Measurements from ENCODE around the gene GAK. TPM values are rescaled to one million over a fixed set of nuclear protein-coding genes. Genes with fewer than 3 reads are reported as not detected.

The GAK gene
- total and polyA plus RNA-seq, 2 of the 4 experiments (the other 2 are of a cell fraction): 45.1 to 133 TPM

- Histone ChIP-seq H3K9me3 (ENCODE audit: control insufficient read depth, insufficient read depth, low read length) (no peaks in the 10 kb centered on the region), H3K9me1 (ENCODE audit: insufficient read depth, low read length) (no peaks in the 10 kb centered on the region), H3K56ac (ENCODE audit: extremely low read depth, insufficient read depth, low read length) (no peak overlapping the region), H3K4me3 (ENCODE audit: insufficient read depth, low read depth, low read length) (no peak overlapping the region), H3K23ac (ENCODE audit: low read depth, low read length) (no peak overlapping the region), H2BK15ac (ENCODE audit: low read depth, low read length) (no peak overlapping the region), H4K8ac (ENCODE audit: low read depth in 2 of 2, low read length in 2 of 2) (no peak overlapping the region), H3K36me3 (ENCODE audit: control insufficient read depth, insufficient read depth, low read length) (peaks cover 37% of the 10 kb centered on the region), H2AFZ (replicated peaks; ENCODE audit: low read length, poor library complexity) (no peak overlapping the region), H2AK5ac (ENCODE audit: low read depth, low read length) (no peak overlapping the region), H3K79me1 (ENCODE audit: low read depth in 1 of 2, low read length in 2 of 2) (no peaks in the 10 kb centered on the region), H2BK5ac (ENCODE audit: low read depth, low read length, poor library complexity, severe bottlenecking) (no peak overlapping the region), H3K4me2 (ENCODE audit: low read depth, low read length) (no peak overlapping the region), H2AK9ac (replicated peaks; ENCODE audit: low read depth, low read length, poor library complexity) (no peak overlapping the region), H3K27me3 (ENCODE audit: control insufficient read depth, insufficient read depth, low read length) (no peaks in the 10 kb centered on the region), H4K91ac (ENCODE audit: insufficient read depth, low read depth, low read length) (no peak overlapping the region), H3K27ac (ENCODE audit: insufficient read depth, low read length) (no peak overlapping the region), H2BK120ac (ENCODE audit: low read depth, low read length) (no peak overlapping the region), H3K14ac (replicated peaks; ENCODE audit: low read depth, low read length) (no peak overlapping the region), H4K20me1 (ENCODE audit: insufficient read depth, low read length) (no peaks in the 10 kb centered on the region; the same call in 1 of the 2 replicates), H2BK20ac (ENCODE audit: low read depth, low read length) (no peak overlapping the region), H4K5ac (ENCODE audit: low read depth, low read length) (no peak overlapping the region), H3K4ac (ENCODE audit: low read depth, low read length) (no peak overlapping the region), H3K18ac (ENCODE audit: low read depth, low read length) (no peak overlapping the region), H3K4me1 (ENCODE audit: control insufficient read depth, insufficient read depth, low read length) (peaks cover 8% of the 10 kb centered on the region; the same call in 1 of the 2 replicates), H3K9ac (ENCODE audit: low read depth, low read length) (no peak overlapping the region)
- ChIA-PET CTCF (no interaction called here), POLR2A (ENCODE audit: unreplicated experiment) (no interaction called here)
- no TSS peak for BruUV-seq (replicated peaks)
- TF ChIP-seq RAD21 (IDR thresholded peaks at IDR 0.05; ENCODE audit: low read length): no peak
- TF ChIP-seq FOS (IDR thresholded peaks at IDR 0.05; ENCODE audit: low read depth, low read length): no peak
- no peak for TF ChIP-seq CHD1 (IDR thresholded peaks at IDR 0.05; ENCODE audit: low read depth, low read length)
- TF ChIP-seq CEBPB (IDR thresholded peaks at IDR 0.05; ENCODE audit: low read depth, low read length): no peak
- TF ChIP-seq MAFK (IDR thresholded peaks at IDR 0.05; ENCODE audit: low read depth, low read length): no peak
- no peak for TF ChIP-seq MAZ (IDR thresholded peaks at IDR 0.05; ENCODE audit: borderline replicate concordance, low read depth, low read length)
- no peak for TF ChIP-seq RCOR1 (IDR thresholded peaks at IDR 0.05; ENCODE audit: insufficient replicate concordance, low read length)
- TF ChIP-seq RFX5 (IDR thresholded peaks at IDR 0.05; ENCODE audit: low read depth, low read length): no peak
- no peak for TF ChIP-seq SMC3 (IDR thresholded peaks at IDR 0.05; ENCODE audit: low read depth, low read length)
- no peak for TF ChIP-seq BHLHE40 (IDR thresholded peaks at IDR 0.05; ENCODE audit: low read depth, low read length)
- no peak for TF ChIP-seq NFE2L2 (IDR thresholded peaks at IDR 0.05; ENCODE audit: low read depth, low read length)
- no peak for TF ChIP-seq ELK1 (IDR thresholded peaks at IDR 0.05; ENCODE audit: borderline replicate concordance, low read depth, low read length)
- intact Hi-C loops (cut with micrococcal nuclease) (no loop called here), in situ Hi-C loops (cut with MboI; ENCODE audit: low sequenced_read_pairs) (no loop called here), dilution Hi-C loops (cut with HindIII; ENCODE audit: low sequenced_read_pairs, unreplicated experiment) (no loop called here)
- no CpG with 5 or more reads among the region's 16 CpGs for WGBS, 2 experiments (ENCODE audit: extremely low coverage in 2 of 2, insufficient read length in 1 of 2)
- ATAC-seq (ENCODE audit: low read depth): no peak
- no peak for DNase-seq
Measured at GRCh38 chr4:848307-848691, 83.8 kb downstream of the GAK start.

All from IMR-90 (cell line).